Fibroblast of lung (primary cell): ENCODE data around the gene NEXN. TPM values are rescaled to one million over a fixed set of nuclear protein-coding genes. Genes with fewer than 3 reads are reported as not detected.
A peak's percentile ranks its signal among the peaks of the same experiment; 100 is the strongest.

Experiments used
- DNase-seq, 2 donors: peaks; one replicate each; pipeline versions ENCODE4 v3.0.0 to v3.0.0-alpha.2; 2010; ENCODE audit warnings: low read depth in 2 of 2
- H2AFZ ChIP-seq: 2 replicates; pipeline ENCODE4 v1.5.1; 2012; ENCODE audit warnings: low read length, control low read depth, inconsistent platforms
- H3K27ac ChIP-seq: 2 replicates; pipeline ENCODE4 v1.5.1; 2011; ENCODE audit warnings: low read length, control low read depth; ENCODE audit not compliant: insufficient read depth
- H3K27me3 ChIP-seq: 2 replicates; pipeline ENCODE4 v1.5.1; 2011; ENCODE audit warnings: mild to moderate bottlenecking, low read length; ENCODE audit not compliant: control insufficient read depth, insufficient read depth
- H3K36me3 ChIP-seq: 2 replicates; pipeline ENCODE4 v1.5.1; 2011; ENCODE audit warnings: low read length; ENCODE audit not compliant: control insufficient read depth, insufficient read depth
- H3K4me1 ChIP-seq: 2 replicates; pipeline ENCODE4 v1.5.1; 2011; ENCODE audit warnings: low read length; ENCODE audit not compliant: control insufficient read depth, insufficient read depth; ENCODE audit errors: extremely low read depth
- H3K4me2 ChIP-seq: 2 replicates; pipeline ENCODE4 v1.5.1; 2011; ENCODE audit warnings: low read length, control low read depth; ENCODE audit not compliant: insufficient read depth; ENCODE audit errors: extremely low read depth
- H3K4me3 ChIP-seq, 4 experiments: fragments of 200-600 bp in 1 of 4; sonication (generic) in 1 of 4; replicated peaks in 1 of 4; 2 replicates each; pipeline ENCODE4 v1.5.1; 2011 to 2016; ENCODE audit warnings: low read length in 4 of 4, low read depth in 3 of 4, mild to moderate bottlenecking in 3 of 4, control low read depth in 2 of 4, inconsistent platforms in 1 of 4, mixed read lengths in 1 of 4; ENCODE audit not compliant: insufficient read depth in 1 of 4; ENCODE audit errors: control extremely low read depth in 1 of 4
- H3K79me2 ChIP-seq: 2 replicates; pipeline ENCODE4 v1.5.1; 2012; ENCODE audit warnings: mild to moderate bottlenecking, low read length, inconsistent platforms; ENCODE audit not compliant: control insufficient read depth, insufficient read depth
- H3K9ac ChIP-seq: 2 replicates; pipeline ENCODE4 v1.5.1; 2011; ENCODE audit warnings: mild to moderate bottlenecking, low read length, control low read depth; ENCODE audit not compliant: insufficient read depth
- H3K9me3 ChIP-seq: 2 replicates; pipeline ENCODE4 v1.5.1; 2012; ENCODE audit warnings: low read depth, low read length; ENCODE audit not compliant: control insufficient read depth, insufficient read depth
- H4K20me1 ChIP-seq: 2 replicates; pipeline ENCODE4 v1.5.1; 2011; ENCODE audit warnings: low read length; ENCODE audit not compliant: control insufficient read depth, insufficient read depth; ENCODE audit errors: extremely low read depth
- EZH2 ChIP-seq: IDR thresholded peaks from 2 replicates; pipeline ENCODE4 v1.5.1; 2012; ENCODE audit warnings: low read length, control low read depth, mild to moderate bottlenecking; ENCODE audit errors: missing control alignments
- polyA plus RNA-seq, 2 donors: library from polyadenylated mRNA; depleted of rRNA in 1 of 2; stranded (reverse) in 1 of 2; unstranded in 1 of 2; fragments of >200 nt; gene quantifications; 2 replicates each; pipeline ENCODE4 v1.2.1, GENCODE V29; 2011 to 2012; ENCODE audit warnings: missing spikeins in 1 of 2
- total RNA-seq: library from RNA; depleted of rRNA; stranded (reverse); fragments of >200 nt; gene quantifications from 2 replicates; pipeline ENCODE4 v1.2.1, GENCODE V29; 2014
- TF ChIP-seq, protein P1 (sequence below), 2 donors: IDR thresholded peaks in 1 of 2; conservative IDR thresholded peaks in 1 of 2; 1 replicate in 1 of 2; 2 replicates in 1 of 2; pipeline ENCODE4 v1.5.1; 2011 to 2012; ENCODE audit warnings: low read length in 2 of 2, control low read depth in 1 of 2, inconsistent platforms in 1 of 2, low read depth in 1 of 2, mild to moderate bottlenecking in 1 of 2

NEXN gene
- total and polyA plus RNA-seq, 2 donors (not counting 1 experiment from before 2014, with no cell fraction given): 24.4 to 49.0 TPM

DNA sequence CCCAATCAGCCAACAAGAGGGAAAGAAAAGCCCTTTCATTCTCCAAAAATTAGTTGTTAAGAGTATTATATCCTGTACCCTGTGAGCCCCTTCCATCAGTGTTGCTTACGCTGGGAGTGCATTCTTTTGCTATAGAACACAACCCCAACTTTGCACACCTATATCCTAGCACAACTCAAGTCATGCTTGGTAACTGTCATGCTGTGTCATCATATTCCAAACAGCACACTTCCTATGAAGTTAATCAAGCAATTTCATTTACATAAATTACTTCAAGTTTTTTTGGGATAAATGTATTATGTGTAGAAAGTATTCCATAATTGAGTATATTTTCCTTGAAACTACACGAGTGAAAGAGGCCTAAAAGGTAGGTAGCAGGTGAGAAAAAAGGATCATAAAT, 70.4 kb downstream of the NEXN start:
- Histone ChIP-seq H3K4me1 (no peaks in the 10 kb centered on the region), H3K9ac (no peak overlapping the region), H3K79me2 (peaks cover 39% of the 10 kb centered on the region), H3K27ac (no peak overlapping the region), H4K20me1 (no peaks in the 10 kb centered on the region), H3K4me2 (no peak overlapping the region), H2AFZ (no peak overlapping the region), H3K4me3 (no peak overlapping the region), H3K36me3 (peaks cover 27% of the 10 kb centered on the region), H3K27me3 (no peaks in the 10 kb centered on the region), H3K9me3 (no peaks in the 10 kb centered on the region)
- DNase-seq: no peak
- TF ChIP-seq EZH2: no peak
- TF ChIP-seq, protein P1, sequence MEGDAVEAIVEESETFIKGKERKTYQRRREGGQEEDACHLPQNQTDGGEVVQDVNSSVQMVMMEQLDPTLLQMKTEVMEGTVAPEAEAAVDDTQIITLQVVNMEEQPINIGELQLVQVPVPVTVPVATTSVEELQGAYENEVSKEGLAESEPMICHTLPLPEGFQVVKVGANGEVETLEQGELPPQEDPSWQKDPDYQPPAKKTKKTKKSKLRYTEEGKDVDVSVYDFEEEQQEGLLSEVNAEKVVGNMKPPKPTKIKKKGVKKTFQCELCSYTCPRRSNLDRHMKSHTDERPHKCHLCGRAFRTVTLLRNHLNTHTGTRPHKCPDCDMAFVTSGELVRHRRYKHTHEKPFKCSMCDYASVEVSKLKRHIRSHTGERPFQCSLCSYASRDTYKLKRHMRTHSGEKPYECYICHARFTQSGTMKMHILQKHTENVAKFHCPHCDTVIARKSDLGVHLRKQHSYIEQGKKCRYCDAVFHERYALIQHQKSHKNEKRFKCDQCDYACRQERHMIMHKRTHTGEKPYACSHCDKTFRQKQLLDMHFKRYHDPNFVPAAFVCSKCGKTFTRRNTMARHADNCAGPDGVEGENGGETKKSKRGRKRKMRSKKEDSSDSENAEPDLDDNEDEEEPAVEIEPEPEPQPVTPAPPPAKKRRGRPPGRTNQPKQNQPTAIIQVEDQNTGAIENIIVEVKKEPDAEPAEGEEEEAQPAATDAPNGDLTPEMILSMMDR (conservative IDR thresholded peaks at IDR 0.05 in 1 of 2, IDR thresholded peaks at IDR 0.05 in 1 of 2; ENCODE audit: low read depth in 1 of 2, low read length in 2 of 2): no peak

- no peak overlapping the region for H3K9ac ChIP-seq
- H3K36me3 ChIP-seq: peaks cover 28% of the 10 kb centered on the region
- H3K27me3 ChIP-seq: no peaks in the 10 kb centered on the region
- no peak for TF ChIP-seq EZH2
- TF ChIP-seq, protein P1 (conservative IDR thresholded peaks at IDR 0.05 in 1 of 2, IDR thresholded peaks at IDR 0.05 in 1 of 2; ENCODE audit: low read depth in 1 of 2, low read length in 2 of 2): no peak
- peaks cover 45% of the 10 kb centered on the region for H3K79me2 ChIP-seq
- no peak overlapping the region for H3K4me2 ChIP-seq
- no peaks in the 10 kb centered on the region for H3K9me3 ChIP-seq
- H3K4me1 ChIP-seq: no peaks in the 10 kb centered on the region
- no peak overlapping the region for H3K4me3 ChIP-seq
- H3K27ac ChIP-seq: no peak overlapping the region
- no peaks in the 10 kb centered on the region for H4K20me1 ChIP-seq
- H2AFZ ChIP-seq: no peak overlapping the region
- peak in 1 of 2 donors; percentile 31 for DNase-seq
Observed at GRCh38 chr1:77961392-77961791, 73.0 kb downstream of the NEXN start.

DNA sequence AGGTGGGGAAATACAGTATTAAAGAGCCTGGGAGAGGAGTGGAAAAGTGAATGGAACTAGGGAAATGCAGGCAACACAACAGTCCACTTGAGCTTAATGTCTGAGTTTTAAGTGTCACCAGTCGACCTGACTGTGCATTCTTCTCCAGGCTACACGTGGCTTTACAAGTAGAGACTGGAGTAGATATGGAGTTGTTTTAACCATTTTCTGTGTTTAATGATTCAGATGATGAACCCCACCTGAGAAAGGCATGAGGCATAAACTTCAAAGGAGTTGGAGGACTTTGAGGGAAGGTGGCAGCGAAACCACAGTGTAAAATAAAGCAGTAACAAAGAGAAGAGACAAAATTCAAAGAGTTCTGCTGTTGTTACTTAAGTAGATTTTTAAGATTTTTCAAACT, 77.9 kb downstream of the NEXN start:
- no peaks in the 10 kb centered on the region for H3K4me1 ChIP-seq
- no peak overlapping the region for H3K9ac ChIP-seq
- no peak overlapping the region for H3K27ac ChIP-seq
- TF ChIP-seq EZH2: no peak
- TF ChIP-seq, protein P1 (conservative IDR thresholded peaks at IDR 0.05 in 1 of 2, IDR thresholded peaks at IDR 0.05 in 1 of 2; ENCODE audit: low read depth in 1 of 2, low read length in 2 of 2): no peak
- H3K4me3 ChIP-seq: no peak overlapping the region
- no peak overlapping the region for H3K4me2 ChIP-seq
- peaks cover 16% of the 10 kb centered on the region for H3K36me3 ChIP-seq
- H3K79me2 ChIP-seq: peaks cover 65% of the 10 kb centered on the region
- H3K9me3 ChIP-seq: no peaks in the 10 kb centered on the region
- H2AFZ ChIP-seq: no peak overlapping the region
- no peaks in the 10 kb centered on the region for H4K20me1 ChIP-seq
- H3K27me3 ChIP-seq: no peaks in the 10 kb centered on the region
- no peak for DNase-seq
